Measurements from ENCODE around the gene TAF1.

- TF ChIP-seq POLR2A (IDR thresholded peaks at IDR 0.05) = no peak
- TF ChIP-seq CTCF (IDR thresholded peaks at IDR 0.05 in 8 of 11, conservative IDR thresholded peaks at IDR 0.05 in 3 of 11) = no peak
- TF ChIP-seq POLR2AphosphoS5 (IDR thresholded peaks at IDR 0.05) = no peak
Observed at GRCh38 chrX:71475785-71476540, 109.8 kb downstream of the TAF1 start.
